ENCODE measurements around the gene BORCS8. TPM values are rescaled to one million over a fixed set of nuclear protein-coding genes. Genes with fewer than 3 reads are reported as not detected.
"Not testable (repeated sequence)": the region's sequence is repeated elsewhere in the genome, so short reads cannot be mapped to it uniquely, and the experiment has no call there.

BORCS8 gene
- total RNA-seq, 1 donor from 2014 or later = 8.5 TPM

DNA sequence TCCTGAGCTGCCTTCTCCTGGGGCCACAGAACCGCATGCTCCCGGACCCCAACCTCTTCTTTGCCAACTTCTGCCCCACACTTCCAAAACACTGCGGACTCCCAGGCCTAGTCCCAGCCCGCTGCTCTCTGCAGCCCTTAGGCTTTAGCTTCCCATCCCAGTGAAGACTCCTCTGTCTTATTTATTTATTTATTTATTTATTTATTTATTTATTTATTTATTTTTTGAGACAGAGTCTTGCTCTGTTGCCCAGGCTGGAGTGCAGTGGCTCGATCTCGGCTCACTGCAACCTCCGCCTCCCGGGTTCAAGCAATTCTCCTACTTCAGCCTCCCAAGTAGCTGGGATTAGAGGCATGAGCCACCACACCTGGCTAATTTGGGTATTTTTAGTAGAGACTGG lies 43.4 kb downstream of the BORCS8 start:
- DNase-seq = not testable (repeated sequence)

GRCh38 chr19:19147344-19147743 lies 44.6 kb downstream of the BORCS8 start:
- no peak for DNase-seq

GRCh38 chr19:19146865-19147264 lies 45.1 kb downstream of the BORCS8 start:
- no peak for DNase-seq

DNA sequence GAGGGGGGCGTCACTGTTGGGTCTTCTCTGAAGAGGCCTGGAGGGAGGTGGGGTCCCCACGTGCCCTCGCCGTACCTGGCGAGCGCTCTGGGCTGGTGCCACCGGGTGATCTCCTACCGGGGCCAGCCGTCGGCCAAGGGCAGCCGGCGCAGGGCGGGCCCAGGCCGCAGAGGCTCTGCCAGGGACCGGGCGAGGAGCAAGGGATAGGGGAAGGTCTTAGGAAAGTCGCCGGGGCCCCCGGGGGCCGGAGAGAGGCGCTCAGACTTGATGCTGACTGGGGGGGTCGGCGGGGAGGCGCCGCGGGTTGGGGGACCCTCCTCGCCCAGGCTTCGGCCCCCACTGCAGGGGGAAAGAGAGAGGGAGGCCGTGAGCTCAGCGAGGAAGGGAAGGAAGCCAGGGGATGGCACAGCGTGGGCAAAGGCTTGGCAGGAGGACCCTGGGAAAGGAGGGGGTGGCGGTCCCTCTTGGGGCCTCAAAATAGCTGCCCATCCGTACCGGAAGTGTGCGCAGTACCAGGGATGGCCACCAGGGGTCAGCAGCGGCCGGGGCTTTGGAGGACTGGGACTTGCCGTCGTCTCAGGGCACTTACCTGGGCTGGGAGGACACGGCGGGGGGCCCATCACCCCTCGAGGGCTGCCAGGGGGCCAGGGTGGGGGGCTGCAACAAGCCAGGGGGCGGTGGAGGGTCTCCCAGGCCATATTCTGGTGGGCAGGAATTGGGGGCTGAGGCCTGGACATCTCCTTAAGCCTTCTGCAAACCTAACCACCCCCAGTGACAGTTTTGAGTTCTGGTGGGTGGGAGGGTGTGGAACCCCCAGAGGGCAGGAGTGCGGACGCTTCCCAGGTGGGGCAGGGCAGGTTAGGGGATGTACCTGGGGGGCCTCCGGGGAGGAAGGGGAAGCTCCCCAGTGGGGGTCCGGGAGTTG lies 46.0 kb downstream of the BORCS8 start:
- DNase-seq = peak; percentile 84

GRCh38 chr19:19145281-19145680 lies 46.7 kb downstream of the BORCS8 start:
- DNase-seq = no peak

DNA sequence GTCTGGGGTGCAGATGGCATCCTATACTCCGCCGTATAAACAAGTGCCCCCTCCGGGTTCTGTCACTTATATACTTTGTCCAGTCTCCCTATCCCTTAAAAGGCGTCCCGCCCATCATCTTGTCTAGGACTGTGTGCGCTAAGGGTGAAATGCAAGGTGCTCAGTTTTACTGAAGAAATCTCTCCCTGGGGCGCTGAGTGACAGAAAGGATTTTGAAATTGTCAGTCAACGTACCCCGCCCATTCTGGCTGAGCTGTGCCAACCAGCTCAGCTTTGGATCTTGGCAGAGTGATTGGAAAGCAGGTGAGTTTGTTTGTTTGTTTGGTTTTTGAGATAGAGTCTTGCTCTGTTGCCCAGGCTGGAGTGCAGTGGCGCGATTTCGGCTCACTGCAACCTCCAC lies 49.6 kb downstream of the BORCS8 start:
- no peak for DNase-seq

GRCh38 chr19:19140476-19140875 lies 51.5 kb downstream of the BORCS8 start:
- DNase-seq = no peak

DNA sequence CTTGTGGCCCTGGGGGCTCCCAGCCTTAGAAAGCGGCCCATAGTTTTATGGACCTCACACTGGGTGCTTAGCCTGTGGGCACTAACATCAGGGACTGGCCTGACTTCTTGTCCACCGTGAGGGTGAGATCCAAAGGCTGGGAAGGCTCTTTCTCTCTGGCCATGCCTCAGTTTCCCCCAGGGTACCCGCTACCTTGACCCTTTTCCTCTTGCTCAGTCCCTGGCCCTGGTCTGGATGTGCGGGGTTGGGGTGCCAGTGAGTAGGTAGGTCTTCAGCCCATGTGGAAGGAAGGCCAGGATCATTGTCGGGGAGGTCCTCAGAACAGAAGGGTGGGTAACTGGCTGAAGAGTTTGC lies 52.1 kb downstream of the BORCS8 start:
- no peak for DNase-seq

DNA sequence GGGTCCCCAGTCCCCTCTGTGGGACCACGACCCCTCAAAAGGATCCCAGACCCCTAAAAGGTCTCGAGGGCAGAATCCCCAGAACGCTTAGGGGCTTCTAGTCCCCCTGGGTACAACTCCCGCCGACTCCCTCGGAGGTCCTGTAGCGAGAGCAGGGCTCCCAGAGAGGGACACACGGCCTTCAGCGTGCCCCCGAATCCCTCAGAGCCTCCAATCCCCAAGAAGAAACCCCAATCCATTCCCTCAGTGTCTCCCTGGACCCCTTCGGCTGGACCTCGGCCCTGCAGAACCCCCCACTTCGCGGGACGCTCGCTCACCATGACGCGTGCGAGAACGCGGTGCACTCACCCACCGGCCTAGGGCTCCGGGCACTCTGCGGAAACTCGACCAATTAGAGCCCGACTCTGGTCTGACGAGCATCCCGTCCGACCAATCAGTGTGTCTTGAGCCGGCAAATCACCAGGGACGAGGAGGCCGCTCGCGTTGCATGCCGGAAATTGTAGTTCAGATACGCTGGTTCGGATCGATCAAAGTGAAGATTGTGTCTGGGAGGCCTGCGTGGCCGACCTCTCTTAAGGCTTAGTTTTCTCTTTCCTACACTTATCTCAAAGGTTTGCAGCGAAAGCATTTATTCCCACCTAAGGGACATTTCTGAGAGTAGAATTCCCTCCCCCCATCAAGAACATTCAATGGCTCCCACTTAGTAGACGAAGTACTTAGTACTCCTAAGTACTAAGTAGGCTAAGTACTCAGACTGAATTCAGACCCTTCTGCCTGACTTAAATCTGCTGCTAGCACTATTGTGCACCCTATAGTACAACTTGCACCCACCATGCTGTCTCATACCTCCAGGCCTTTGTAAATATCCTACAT lies 53.6 kb downstream of the BORCS8 start, which contains the start of gene TMEM161A:
TSS of gene TMEM161A (minus strand) at position 370 of the 873 bp plus-strand sequence. CDS start at position 320, 50 bp downstream.
- peak; percentile 99 for DNase-seq

DNA sequence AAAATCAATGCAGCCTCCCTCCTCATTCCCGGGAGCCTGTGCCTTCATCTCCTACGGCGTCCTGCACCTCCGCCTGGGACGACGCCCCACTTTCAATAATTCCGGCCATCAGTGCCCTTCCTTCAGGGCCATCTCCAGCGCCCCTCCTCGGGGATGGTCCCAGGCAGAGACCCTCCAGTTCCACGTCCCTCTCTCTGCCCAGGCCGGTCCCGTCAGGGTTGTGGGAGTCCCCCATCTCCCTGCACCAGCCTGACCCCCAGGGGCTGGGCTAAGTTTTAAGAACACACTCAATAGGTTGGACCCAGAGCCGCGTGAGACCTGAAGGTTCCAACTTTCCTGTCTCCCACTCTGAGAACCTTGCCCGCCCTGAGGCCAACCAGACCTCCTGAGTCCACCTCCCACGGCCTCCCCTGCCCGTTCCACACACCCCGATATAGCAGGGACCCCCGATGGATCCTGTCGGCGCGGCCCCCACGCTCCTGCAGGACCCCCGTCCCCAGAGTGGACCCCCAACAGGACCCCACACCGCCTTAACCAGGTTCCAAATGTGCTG lies 54.3 kb downstream of the BORCS8 start:
- no peak for DNase-seq

DNA sequence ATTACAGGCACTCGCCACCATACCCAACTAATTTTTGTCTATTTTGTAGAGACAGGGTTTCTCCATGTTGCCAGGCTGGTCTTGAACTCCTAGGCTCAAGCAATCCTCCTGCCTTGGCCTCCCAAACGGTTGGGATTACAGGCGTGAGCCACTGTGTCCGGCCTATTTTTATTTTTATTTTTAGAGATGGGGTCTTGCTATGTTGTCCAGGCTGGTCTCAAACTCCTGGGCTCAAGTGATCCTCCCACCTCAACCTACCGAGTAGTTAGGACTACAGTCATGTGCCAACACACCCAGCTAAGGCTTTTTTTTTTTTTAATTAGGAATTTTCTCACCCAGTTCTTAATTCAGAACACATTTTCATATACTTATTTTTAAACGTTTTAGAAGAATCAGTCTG lies 56.2 kb downstream of the BORCS8 start:
- DNase-seq = not testable (repeated sequence)

- peak; percentile 88 for DNase-seq
These were observed 57.2 kb downstream of the BORCS8 start for GRCh38 chr19:19134687-19135158.

DNA sequence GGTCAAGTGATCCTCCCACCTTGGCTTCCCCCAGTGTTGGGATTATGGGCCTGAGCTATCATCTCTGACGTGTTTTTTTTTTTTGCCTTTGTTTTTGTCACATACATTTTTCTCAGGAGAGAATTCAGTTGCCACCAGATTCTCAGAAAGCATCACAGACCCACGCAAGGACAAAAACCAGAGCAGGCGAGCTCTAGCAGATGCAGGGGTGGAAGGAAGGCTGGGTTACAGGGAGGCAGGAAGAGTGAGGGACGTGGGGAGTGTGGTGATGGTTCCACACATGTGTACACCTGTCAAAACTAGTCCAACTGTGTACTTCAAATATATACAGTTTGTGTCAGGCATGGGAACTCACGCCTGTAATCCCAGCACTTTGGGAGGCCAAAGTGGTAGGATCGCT lies 58.0 kb downstream of the BORCS8 start:
- DNase-seq = no peak

DNA sequence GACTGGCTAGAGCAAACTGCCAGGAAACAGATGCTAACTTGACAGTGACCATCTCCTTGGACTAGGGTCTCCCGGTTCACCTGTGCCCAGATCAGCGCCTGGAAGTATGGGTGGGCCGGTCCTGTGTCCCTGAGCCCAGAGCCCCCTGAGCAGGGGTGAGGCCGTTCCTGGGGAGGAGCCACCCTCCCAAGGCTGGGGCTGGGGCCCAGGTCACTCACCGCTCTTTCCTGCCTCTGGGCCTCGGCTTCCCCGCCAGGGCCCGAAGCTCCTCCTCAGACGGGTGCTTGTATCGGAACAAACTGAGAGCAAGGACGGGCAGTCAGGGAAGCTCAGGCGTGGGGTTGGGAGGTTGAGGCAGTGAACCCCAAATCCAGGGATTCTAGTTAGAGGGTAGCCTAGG lies 59.0 kb downstream of the BORCS8 start:
- DNase-seq = no peak

GRCh38 chr19:19131989-19132388 lies 60.0 kb downstream of the BORCS8 start:
- no peak for DNase-seq

Small RNA genes lying within 50 kb of the gene (small RNA-seq; reads per million reads assigned to genes)
- gene RNU6-1028P (ENCODE audit: low replicate concordance) = not detected

Other genes starting within 250 kb of the BORCS8 start
- 59.3 TPM for gene SUGP2, start 158.6 kb downstream of the BORCS8 start, total RNA-seq
- 25.7 TPM for gene ARMC6, start 158.5 kb downstream of the BORCS8 start, total RNA-seq
- 10.1 TPM for gene SLC25A42, start 128.2 kb downstream of the BORCS8 start, total RNA-seq
- 18.1 TPM for gene TMEM161A, start 53.7 kb downstream of the BORCS8 start, total RNA-seq
- not detected for gene MEF2B, start 21.9 kb downstream of the BORCS8 start, total RNA-seq
- gene RFXANK, start 106 bp upstream of the BORCS8 start, total RNA-seq = 24.0 TPM
- gene NR2C2AP, start 11.3 kb upstream of the BORCS8 start, total RNA-seq = 6.8 TPM
- under 0.01 TPM for gene NCAN, start 19.8 kb upstream of the BORCS8 start, total RNA-seq
- 1.5 TPM for gene TM6SF2, start 81.1 kb upstream of the BORCS8 start, total RNA-seq
- 16.5 TPM for gene SUGP1, start 128.4 kb upstream of the BORCS8 start, total RNA-seq
- gene MAU2, start 128.7 kb upstream of the BORCS8 start, total RNA-seq = 59.6 TPM
- 24.0 TPM for gene GATAD2A, start 213.5 kb upstream of the BORCS8 start, total RNA-seq

Data from tongue (tissue), 3 donors.